CD14-positive monocyte (primary cell): ENCODE results near the gene IL21R. TPM values are rescaled to one million over a fixed set of nuclear protein-coding genes. Genes with fewer than 3 reads are reported as not detected.

Experiments
- DNase-seq, 3 donors: peaks; one replicate each; pipeline ENCODE4 v3.0.0-alpha.2; 2011 to 2022
- H2AFZ ChIP-seq: 2 replicates; pipeline ENCODE4 v1.6.0; 2012; ENCODE audit warnings: mild to moderate bottlenecking, low read depth, low read length, inconsistent platforms; ENCODE audit not compliant: insufficient read depth, poor library complexity, severe bottlenecking
- H3K27ac ChIP-seq, 2 donors: 1 replicate in 1 of 2; 2 replicates in 1 of 2; pipeline ENCODE4 v1.5.1; 2012 to 2013; ENCODE audit warnings: low read length in 2 of 2, control low read depth in 1 of 2, inconsistent platforms in 1 of 2, low read depth in 1 of 2, mild to moderate bottlenecking in 1 of 2
- H3K27me3 ChIP-seq, 2 donors: one replicate each; pipeline versions ENCODE4 v1.6.0 to v1.6.1; 2011 to 2013; ENCODE audit warnings: low read length in 2 of 2; ENCODE audit not compliant: control insufficient read depth in 2 of 2, insufficient read depth in 2 of 2
- H3K36me3 ChIP-seq, 2 donors: replicated peaks in 1 of 2; 1 replicate in 1 of 2; 2 replicates in 1 of 2; pipeline versions ENCODE4 v1.5.1 to v1.6.1; 2012 to 2013; ENCODE audit warnings: low read length in 2 of 2, control low read depth in 1 of 2, inconsistent platforms in 1 of 2, mild to moderate bottlenecking in 1 of 2; ENCODE audit not compliant: insufficient read depth in 2 of 2, control insufficient read depth in 1 of 2
- H3K4me1 ChIP-seq, 2 donors: 1 replicate in 1 of 2; 2 replicates in 1 of 2; pipeline versions ENCODE4 v1.5.1 to v1.6.1; 2012 to 2013; ENCODE audit warnings: low read length in 2 of 2, control low read depth in 1 of 2, inconsistent platforms in 1 of 2, mild to moderate bottlenecking in 1 of 2, moderate library complexity in 1 of 2; ENCODE audit not compliant: insufficient read depth in 2 of 2, control insufficient read depth in 1 of 2
- H3K4me2 ChIP-seq: replicated peaks from 2 replicates; pipeline ENCODE3; 2012; ENCODE audit warnings: low read length, moderate library complexity, mild to moderate bottlenecking; ENCODE audit not compliant: poor library complexity, severe bottlenecking; ENCODE audit errors: extremely low read depth
- H3K4me3 ChIP-seq, 3 experiments: fragments of 200-600 bp in 1 of 3; sonication (generic) in 1 of 3; replicated peaks in 1 of 3; 1 replicate in 2 of 3; 2 replicates in 1 of 3; pipeline ENCODE4 v1.5.1; 2011 to 2013; ENCODE audit warnings: low read length in 3 of 3, mild to moderate bottlenecking in 3 of 3, control low read depth in 2 of 3, low read depth in 2 of 3, inconsistent platforms in 1 of 3, moderate library complexity in 1 of 3
- H3K79me2 ChIP-seq: 2 replicates; pipeline ENCODE4 v1.6.0; 2012; ENCODE audit warnings: mild to moderate bottlenecking, control low read depth, inconsistent platforms, low read length, moderate library complexity; ENCODE audit not compliant: insufficient read depth
- H3K9ac ChIP-seq: 2 replicates; pipeline ENCODE4 v1.6.0; 2017; ENCODE audit warnings: low read length, mild to moderate bottlenecking; ENCODE audit not compliant: insufficient read depth, poor library complexity, severe bottlenecking
- H3K9me3 ChIP-seq, 2 donors: replicated peaks in 1 of 2; 1 replicate in 1 of 2; 2 replicates in 1 of 2; pipeline versions ENCODE4 v1.5.1 to v1.6.1; 2012 to 2013; ENCODE audit warnings: low read length in 2 of 2, control low read depth in 1 of 2; ENCODE audit not compliant: control insufficient read depth in 1 of 2, insufficient read depth in 1 of 2
- H4K20me1 ChIP-seq: 2 replicates; pipeline ENCODE4 v1.6.0; 2012; ENCODE audit warnings: mild to moderate bottlenecking, low read length, control low read depth, moderate library complexity; ENCODE audit not compliant: insufficient read depth
- H3K27ac Mint-ChIP-seq, 7 donors: one replicate each; pipeline ENCODE4 v1.8.0; 2020; ENCODE audit warnings: mild to moderate bottlenecking in 7 of 7, mixed read lengths in 7 of 7, moderate library complexity in 6 of 7, inconsistent platforms in 2 of 7
- H3K27me3 Mint-ChIP-seq, 3 donors: one replicate each; pipeline ENCODE4 v1.8.0; 2021 to 2022; ENCODE audit warnings: low read depth in 3 of 3, mild to moderate bottlenecking in 3 of 3, mixed read lengths in 3 of 3, moderate library complexity in 3 of 3, inconsistent platforms in 1 of 3
- H3K36me3 Mint-ChIP-seq, 2 donors: one replicate each; pipeline ENCODE4 v1.8.0; 2020; ENCODE audit warnings: mixed read lengths in 2 of 2, inconsistent platforms in 1 of 2, mild to moderate bottlenecking in 1 of 2
- H3K4me1 Mint-ChIP-seq: one replicate; pipeline ENCODE4 v1.8.0; 2020; ENCODE audit warnings: mild to moderate bottlenecking, mixed read lengths
- H3K4me3 Mint-ChIP-seq, 2 donors: one replicate each; pipeline ENCODE4 v1.8.0; 2020; ENCODE audit warnings: mild to moderate bottlenecking in 2 of 2, mixed read lengths in 2 of 2, moderate library complexity in 1 of 2
- H3K9me3 Mint-ChIP-seq, 7 donors: one replicate each; pipeline ENCODE4 v1.8.0; 2020 to 2022; ENCODE audit warnings: mixed read lengths in 7 of 7, mild to moderate bottlenecking in 6 of 7, moderate library complexity in 6 of 7, inconsistent platforms in 2 of 7
- WGBS: methylation state at CpG from one replicate; pipeline ENCODE4 v1.1.5; 2013; ENCODE audit warnings: missing lambda C conversion rate; ENCODE audit not compliant: insufficient coverage; 5-methylcytosine and 5-hydroxymethylcytosine counted together
- intact Hi-C, 2 donors: fragments of 100-400 bp; cut with micrococcal nuclease; formaldehyde crosslinking; loops; one replicate each; pipeline versions ENCODE4 v1.15.0 to v1.15.1; 2023
- polyA plus RNA-seq, 3 donors: library from polyadenylated mRNA; depleted of rRNA in 1 of 3; unstranded in 2 of 3; stranded (reverse) in 1 of 3; fragments of 300-500 nt in 2 of 3; fragments of >200 nt in 1 of 3; fragmentation: Illumina TruSeq in 2 of 3; gene quantifications; 1 replicate in 2 of 3; 2 replicates in 1 of 3; pipeline ENCODE4 v1.2.3, GENCODE V29; 2012 to 2021
- TF ChIP-seq, protein P1 (sequence below): fragments of 200-600 bp; IDR thresholded peaks from one replicate; pipeline ENCODE4 v1.8.0; 2022; ENCODE audit warnings: antibody characterized with exemption, mild to moderate bottlenecking

IL21R gene
- polyA plus RNA-seq, 3 donors, result 1.0 to 1.7 (median 1.4) TPM

DNA sequence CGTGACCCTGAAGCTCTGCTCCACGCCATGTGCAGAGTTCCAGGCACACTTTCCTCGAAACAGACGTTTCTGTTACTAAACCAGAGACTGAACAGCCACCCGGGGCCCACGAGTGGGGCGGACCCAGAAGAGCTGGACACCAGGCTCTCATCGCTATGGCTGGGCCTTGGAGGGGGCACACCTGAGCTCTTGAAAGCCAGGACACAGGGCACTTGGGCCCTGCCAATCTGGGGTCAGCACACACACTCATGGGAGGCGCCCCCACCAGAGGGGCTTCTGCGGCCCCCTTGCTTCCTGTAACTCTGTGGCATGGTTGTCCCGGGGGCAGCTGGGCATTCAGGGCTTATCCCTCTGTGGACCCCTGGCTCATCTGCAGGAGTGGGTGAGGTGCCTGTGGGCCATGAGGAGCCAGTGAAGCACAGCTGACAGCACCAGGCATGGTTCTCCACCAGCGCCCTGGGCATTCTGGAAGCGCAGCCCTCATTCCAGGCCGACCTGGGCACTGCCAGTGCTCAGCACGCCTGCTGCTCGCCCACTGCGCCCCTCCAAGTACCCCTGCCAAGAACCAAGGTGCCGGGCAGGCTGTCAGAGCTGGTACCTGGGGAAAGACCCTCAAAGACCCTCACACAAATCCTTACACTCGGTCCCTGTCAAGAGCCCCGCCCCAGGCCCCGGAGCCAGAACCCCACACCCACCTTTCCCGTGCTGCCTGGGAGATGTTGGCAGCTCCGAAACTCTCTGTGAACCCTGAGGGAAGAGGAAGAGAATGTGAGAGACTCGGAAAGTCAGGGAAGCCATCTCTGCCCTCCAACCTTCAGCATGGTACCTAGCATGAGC is 61.1 kb downstream of the IL21R start:
- Histone ChIP-seq H3K4me1 (no peaks in the 10 kb centered on the region), H3K79me2 (no peaks in the 10 kb centered on the region), H3K9me3 (no peaks in the 10 kb centered on the region), H3K4me2 (no peak overlapping the region), H4K20me1 (no peaks in the 10 kb centered on the region), H3K27ac (no peak overlapping the region), H3K9ac (no peak overlapping the region), H3K36me3 (peaks cover 80 to 85% of the 10 kb centered on the region in 2 donors), H3K27me3 (no peaks in the 10 kb centered on the region), H2AFZ (no peak overlapping the region), H3K4me3 (no peak overlapping the region)
- peaks cover 0 to 2% (median 0%) of the 10 kb centered on the region in 7 donors for H3K9me3 Mint-ChIP-seq
- WGBS, result 98% methylated on average over 18 of the region's 24 CpGs
- TF ChIP-seq, protein P1, sequence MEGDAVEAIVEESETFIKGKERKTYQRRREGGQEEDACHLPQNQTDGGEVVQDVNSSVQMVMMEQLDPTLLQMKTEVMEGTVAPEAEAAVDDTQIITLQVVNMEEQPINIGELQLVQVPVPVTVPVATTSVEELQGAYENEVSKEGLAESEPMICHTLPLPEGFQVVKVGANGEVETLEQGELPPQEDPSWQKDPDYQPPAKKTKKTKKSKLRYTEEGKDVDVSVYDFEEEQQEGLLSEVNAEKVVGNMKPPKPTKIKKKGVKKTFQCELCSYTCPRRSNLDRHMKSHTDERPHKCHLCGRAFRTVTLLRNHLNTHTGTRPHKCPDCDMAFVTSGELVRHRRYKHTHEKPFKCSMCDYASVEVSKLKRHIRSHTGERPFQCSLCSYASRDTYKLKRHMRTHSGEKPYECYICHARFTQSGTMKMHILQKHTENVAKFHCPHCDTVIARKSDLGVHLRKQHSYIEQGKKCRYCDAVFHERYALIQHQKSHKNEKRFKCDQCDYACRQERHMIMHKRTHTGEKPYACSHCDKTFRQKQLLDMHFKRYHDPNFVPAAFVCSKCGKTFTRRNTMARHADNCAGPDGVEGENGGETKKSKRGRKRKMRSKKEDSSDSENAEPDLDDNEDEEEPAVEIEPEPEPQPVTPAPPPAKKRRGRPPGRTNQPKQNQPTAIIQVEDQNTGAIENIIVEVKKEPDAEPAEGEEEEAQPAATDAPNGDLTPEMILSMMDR, result no peak
- no peaks in the 10 kb centered on the region for H3K27me3 Mint-ChIP-seq
- no peaks in the 10 kb centered on the region for H3K4me1 Mint-ChIP-seq
- H3K27ac Mint-ChIP-seq, result peak overlapping the region in 1 of 7 donors; percentile 6
- H3K36me3 Mint-ChIP-seq, result peaks cover 84 to 89% of the 10 kb centered on the region in 2 donors
- DNase-seq, result no peak
- intact Hi-C loops, result no loop called here
- H3K4me3 Mint-ChIP-seq, result no peak overlapping the region

DNA sequence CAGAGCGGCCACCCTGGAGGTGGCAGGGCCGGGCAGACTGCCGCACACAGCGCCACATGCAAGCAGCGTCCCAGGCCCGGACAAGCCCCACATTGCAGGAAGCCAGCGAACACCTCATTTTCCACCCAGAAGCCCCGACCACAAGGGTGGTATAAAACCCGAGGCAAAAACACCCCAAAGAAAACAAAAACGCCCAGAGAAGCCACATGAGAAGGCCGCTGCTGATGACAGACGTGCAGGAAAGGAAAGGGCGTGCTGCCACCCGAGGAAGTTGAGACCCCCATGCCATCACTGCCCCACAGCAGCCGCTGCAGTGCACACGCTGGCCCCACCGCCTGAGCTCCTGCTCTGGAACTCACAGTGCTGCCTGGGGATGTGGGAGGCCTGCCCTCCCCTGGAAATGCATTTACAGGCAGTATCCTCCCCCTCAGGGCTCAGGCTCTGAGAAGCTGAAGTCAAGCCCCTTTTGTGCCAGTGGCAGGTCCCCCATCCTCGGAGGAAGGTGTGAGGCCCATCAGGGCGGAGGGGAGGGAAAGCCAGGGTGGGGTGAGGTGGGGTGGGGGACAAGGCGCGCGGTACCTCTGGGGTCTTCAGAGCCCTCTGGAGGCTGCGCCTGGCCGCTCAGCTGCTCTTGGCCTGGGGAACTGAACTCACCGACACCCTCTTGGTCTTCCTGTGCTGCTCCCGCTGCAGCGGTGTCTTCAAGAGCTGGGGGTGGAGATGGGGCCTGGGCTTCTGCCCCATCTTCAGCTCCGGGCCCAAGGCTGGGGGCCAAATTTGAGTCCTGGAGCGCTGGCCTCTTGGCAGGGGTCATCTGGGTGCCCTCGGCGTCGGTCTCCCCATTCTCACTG is 62.0 kb downstream of the IL21R start:
- H3K36me3 Mint-ChIP-seq, result peaks cover 89 to 96% of the 10 kb centered on the region in 2 donors

More for the DNA sequence above, 62.0 kb downstream of the IL21R start:
- no peaks in the 10 kb centered on the region for H3K27me3 ChIP-seq
- peaks cover 89 to 94% of the 10 kb centered on the region in 2 donors for H3K36me3 ChIP-seq
- Mint-ChIP-seq H3K27ac (peak overlapping the region in 1 of 7 donors; percentile 6), H3K4me3 (no peak overlapping the region), H3K27me3 (no peaks in the 10 kb centered on the region), H3K4me1 (no peaks in the 10 kb centered on the region), H3K9me3 (peaks cover 0 to 4% (median 0%) of the 10 kb centered on the region in 7 donors)
- 96% methylated on average over 29 of the region's 32 CpGs for WGBS
- no peak overlapping the region for H3K9ac ChIP-seq
- no peak overlapping the region for H3K27ac ChIP-seq
- H3K4me3 ChIP-seq, result no peak overlapping the region
- H2AFZ ChIP-seq, result no peak overlapping the region
- no peaks in the 10 kb centered on the region for H3K4me1 ChIP-seq
- H3K9me3 ChIP-seq, result no peaks in the 10 kb centered on the region
- TF ChIP-seq, protein P1, result no peak
- H4K20me1 ChIP-seq, result no peaks in the 10 kb centered on the region
- DNase-seq, result no peak
- no peaks in the 10 kb centered on the region for H3K79me2 ChIP-seq
- H3K4me2 ChIP-seq, result no peak overlapping the region
- intact Hi-C loops, result no loop called here
